HL-60 (cell line): ENCODE results near the gene SDF4.

Experiments
- DNase-seq, 2 experiments: peaks; one replicate each; pipeline ENCODE4 v3.0.0-alpha.2; 2010 to 2020; ENCODE audit warnings: low read depth in 1 of 2, low spot score in 1 of 2
- H3K27ac ChIP-seq: fragments of 250-450 bp; sonication (Bioruptor Pico); replicated peaks from 2 replicates; pipeline ENCODE4 v1.5.1; 2020; ENCODE audit warnings: mild to moderate bottlenecking, moderate library complexity
- H3K27me3 ChIP-seq: fragments of 250-450 bp; sonication (Bioruptor Pico); 2 replicates; pipeline ENCODE4 v1.5.1; 2021; ENCODE audit warnings: mild to moderate bottlenecking, moderate library complexity; ENCODE audit not compliant: insufficient read depth, poor library complexity, severe bottlenecking
- H3K4me3 ChIP-seq: replicated peaks from 2 replicates; pipeline ENCODE4 v1.5.1; 2011; ENCODE audit warnings: mild to moderate bottlenecking, control low read depth, low read length; ENCODE audit not compliant: insufficient read depth
- CTCF ChIP-seq: IDR thresholded peaks from one replicate; pipeline ENCODE4 v1.5.1; 2011; ENCODE audit warnings: low read length, control low read depth, inconsistent platforms; ENCODE audit not compliant: insufficient read depth
- GABPA ChIP-seq: IDR thresholded peaks from 2 replicates; pipeline ENCODE4 v1.6.1; 2012; ENCODE audit warnings: low read depth
- POLR2AphosphoS5 ChIP-seq: IDR thresholded peaks from 2 replicates; pipeline ENCODE4 v1.6.1; 2012; ENCODE audit warnings: low read depth
- REST ChIP-seq: IDR thresholded peaks from 2 replicates; pipeline ENCODE4 v1.6.1; 2012; ENCODE audit warnings: low read depth; ENCODE audit not compliant: insufficient replicate concordance
- SPI1 ChIP-seq: IDR thresholded peaks from 2 replicates; pipeline ENCODE4 v1.6.1; 2012; ENCODE audit warnings: low read depth, mild to moderate bottlenecking, borderline replicate concordance

Gene SDF4

GRCh38 chr1:1179346-1179982, 52.3 kb downstream of the SDF4 start:
- Histone ChIP-seq H3K27ac (no peak overlapping the region), H3K4me3 (no peak overlapping the region), H3K27me3 (peaks cover 6% of the 10 kb centered on the region)
- DNase-seq: no peak
- TF ChIP-seq CTCF: no peak
- TF ChIP-seq POLR2AphosphoS5: no peak
- no peak for TF ChIP-seq REST
- no peak for TF ChIP-seq GABPA
- no peak for TF ChIP-seq SPI1

GRCh38 chr1:1178794-1179331, 52.9 kb downstream of the SDF4 start:
- TF ChIP-seq SPI1 (no peak), GABPA (no peak), CTCF (no peak), POLR2AphosphoS5 (no peak)
- peaks cover 6% of the 10 kb centered on the region for H3K27me3 ChIP-seq
- no peak for DNase-seq
- no peak overlapping the region for H3K27ac ChIP-seq
- H3K4me3 ChIP-seq: no peak overlapping the region

GRCh38 chr1:1177452-1178206, 54.2 kb downstream of the SDF4 start:
- no peak for DNase-seq
- TF ChIP-seq CTCF (no peak), GABPA (no peak), SPI1 (no peak), REST (no peak), POLR2AphosphoS5 (no peak)
- peaks cover 6% of the 10 kb centered on the region for H3K27me3 ChIP-seq
- no peak overlapping the region for H3K4me3 ChIP-seq
- H3K27ac ChIP-seq: no peak overlapping the region
